Endometrial microvascular endothelial cells (primary cell): ENCODE measurements around the gene WAS. TPM values are rescaled to one million over a fixed set of nuclear protein-coding genes. Genes with fewer than 3 reads are reported as not detected.

Source experiments
- total RNA-seq: library from RNA; depleted of rRNA; stranded (reverse); fragments of >200 nt; gene quantifications from one replicate; pipeline ENCODE4 v1.2.3, GENCODE V29; 2015; ENCODE audit errors: inconsistent ontology term

Gene WAS
- total RNA-seq, 1 donor from 2014 or later: not detected

Other genes starting within 250 kb of the WAS start
- 39.5 TPM for gene SLC38A5, start 213.5 kb upstream of the WAS start, total RNA-seq
- 93.7 TPM for gene FTSJ1, start 207.6 kb upstream of the WAS start, total RNA-seq
- 17.7 TPM for gene PORCN, start 174.8 kb upstream of the WAS start, total RNA-seq
- 61.0 TPM for gene EBP, start 162.0 kb upstream of the WAS start, total RNA-seq
- gene TBC1D25, start 144.1 kb upstream of the WAS start, total RNA-seq: 16.3 TPM
- 339 TPM for gene RBM3, start 109.3 kb upstream of the WAS start, total RNA-seq
- gene WDR13, start 86.3 kb upstream of the WAS start, total RNA-seq: 120 TPM
- gene SUV39H1, start 12.9 kb downstream of the WAS start, total RNA-seq: 25.3 TPM
- gene GLOD5, start 77.9 kb downstream of the WAS start, total RNA-seq: not detected
- gene GATA1, start 102.8 kb downstream of the WAS start, total RNA-seq: not detected
- 59.2 TPM for gene HDAC6, start 118.3 kb downstream of the WAS start, total RNA-seq
- gene ERAS, start 142.7 kb downstream of the WAS start, total RNA-seq: not detected
- gene PCSK1N, start 151.8 kb downstream of the WAS start, total RNA-seq: not detected
- gene TIMM17B, start 214.0 kb downstream of the WAS start, total RNA-seq: 58.7 TPM
- gene PQBP1, start 214.1 kb downstream of the WAS start, total RNA-seq: 68.3 TPM
- 27.4 TPM for gene SLC35A2, start 227.8 kb downstream of the WAS start, total RNA-seq
- 5.3 TPM for gene PIM2, start 235.2 kb downstream of the WAS start, total RNA-seq